Measurements from ENCODE around the gene RALA. TPM values are rescaled to one million over a fixed set of nuclear protein-coding genes. Genes with fewer than 3 reads are reported as not detected.

Gene RALA
- total RNA-seq, 4 donors from 2014 or later = 5.4 to 29.8 (median 17.9) TPM

DNA sequence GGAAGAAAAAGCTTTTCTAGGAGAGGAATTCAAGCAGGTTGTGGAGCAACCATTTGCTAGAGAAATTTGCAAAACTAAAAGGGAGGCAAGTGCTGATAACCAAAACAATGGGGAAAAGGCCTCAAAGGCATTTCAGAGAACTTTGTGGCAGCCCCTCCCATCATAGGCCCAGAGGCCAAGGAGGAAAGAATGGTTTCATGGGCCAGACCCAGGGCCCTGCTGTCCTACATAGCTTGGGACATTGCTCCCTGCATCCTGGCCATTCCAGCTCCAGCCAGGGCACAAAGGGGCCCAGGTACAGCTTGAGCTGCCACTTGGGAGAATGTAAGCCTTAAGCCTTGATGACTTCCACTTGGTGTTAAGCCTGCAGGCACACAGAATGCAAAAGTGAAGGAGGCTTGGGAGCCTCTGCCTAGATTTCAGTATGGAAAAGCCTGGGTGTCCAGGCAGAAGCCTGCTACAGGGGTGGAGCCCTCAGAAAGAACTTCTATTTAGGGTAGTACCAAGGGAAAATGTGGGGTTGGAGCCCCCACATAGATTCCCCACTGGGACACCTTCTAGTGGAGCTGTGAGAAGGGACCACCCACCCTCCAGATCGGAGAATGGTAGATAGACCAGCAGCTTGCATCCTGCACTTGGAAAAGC is 91.2 kb downstream of the RALA start:
- in situ Hi-C loops (cut with MboI; ENCODE audit: low pct_ligation_motif_present in 1 of 4, low pct_unique_long_range_greater_than_20kb in 1 of 4, low sequenced_read_pairs in 3 of 4) = no loop called here
- H3K27me3 ChIP-seq = no peaks in the 10 kb centered on the region
- no peak for DNase-seq
- no peaks in the 10 kb centered on the region for H3K36me3 ChIP-seq
- intact Hi-C loops (cut with DNase I; ENCODE audit: low total_unique reads) = no loop called here
- H3K4me3 ChIP-seq = no peak overlapping the region
- TF ChIP-seq, protein P1, sequence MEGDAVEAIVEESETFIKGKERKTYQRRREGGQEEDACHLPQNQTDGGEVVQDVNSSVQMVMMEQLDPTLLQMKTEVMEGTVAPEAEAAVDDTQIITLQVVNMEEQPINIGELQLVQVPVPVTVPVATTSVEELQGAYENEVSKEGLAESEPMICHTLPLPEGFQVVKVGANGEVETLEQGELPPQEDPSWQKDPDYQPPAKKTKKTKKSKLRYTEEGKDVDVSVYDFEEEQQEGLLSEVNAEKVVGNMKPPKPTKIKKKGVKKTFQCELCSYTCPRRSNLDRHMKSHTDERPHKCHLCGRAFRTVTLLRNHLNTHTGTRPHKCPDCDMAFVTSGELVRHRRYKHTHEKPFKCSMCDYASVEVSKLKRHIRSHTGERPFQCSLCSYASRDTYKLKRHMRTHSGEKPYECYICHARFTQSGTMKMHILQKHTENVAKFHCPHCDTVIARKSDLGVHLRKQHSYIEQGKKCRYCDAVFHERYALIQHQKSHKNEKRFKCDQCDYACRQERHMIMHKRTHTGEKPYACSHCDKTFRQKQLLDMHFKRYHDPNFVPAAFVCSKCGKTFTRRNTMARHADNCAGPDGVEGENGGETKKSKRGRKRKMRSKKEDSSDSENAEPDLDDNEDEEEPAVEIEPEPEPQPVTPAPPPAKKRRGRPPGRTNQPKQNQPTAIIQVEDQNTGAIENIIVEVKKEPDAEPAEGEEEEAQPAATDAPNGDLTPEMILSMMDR (IDR thresholded peaks at IDR 0.05) = no peak
- TF ChIP-seq POLR2A (IDR thresholded peaks at IDR 0.05) (no peak), EP300 (IDR thresholded peaks at IDR 0.05; ENCODE audit: low read depth) (no peak), POLR2AphosphoS5 (IDR thresholded peaks at IDR 0.05) (no peak)
- peaks cover 0 to 9% (median 4%) of the 10 kb centered on the region in 4 donors for H3K4me1 ChIP-seq
- peaks cover 17 to 19% of the 10 kb centered on the region in 2 donors for H3K9me3 ChIP-seq
- no peak overlapping the region for H3K27ac ChIP-seq
- 94% methylated on average over 1 of the region's 1 CpG; no CpG with 5 or more reads in 1 of the 2 donors for whole genome bisulfite sequencing, 2 donors (ENCODE audit: low coverage in 1 of 2)

DNA sequence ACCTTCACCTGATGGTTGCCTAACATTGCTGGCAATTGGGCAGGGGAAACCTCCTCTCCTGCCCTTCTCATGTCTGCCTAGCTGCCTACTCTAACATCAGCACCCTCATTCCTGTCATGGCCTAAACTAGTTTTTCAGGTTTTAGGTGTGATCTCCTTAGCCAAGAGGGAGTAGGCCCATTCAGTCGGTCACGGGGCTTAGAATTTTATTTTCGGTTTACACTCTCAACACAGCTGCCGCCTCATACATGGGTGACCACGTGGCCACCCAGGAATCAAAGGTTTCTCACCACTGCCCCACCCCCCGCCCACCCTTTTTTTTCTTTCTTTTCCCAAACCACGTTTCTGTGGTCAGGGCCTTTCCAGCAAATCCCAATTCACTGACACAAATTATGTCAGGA is 97.2 kb downstream of the RALA start:
- in situ Hi-C loops (cut with MboI; ENCODE audit: low pct_ligation_motif_present in 1 of 4, low pct_unique_long_range_greater_than_20kb in 1 of 4, low sequenced_read_pairs in 3 of 4) = no loop called here
- peaks cover 0 to 24% (median 12%) of the 10 kb centered on the region in 4 donors for H3K4me1 ChIP-seq
- no peaks in the 10 kb centered on the region for H3K9me3 ChIP-seq
- DNase-seq = peak; percentile 70
- peak in 2 of 3 donors; percentile 26 to 66 for TF ChIP-seq POLR2AphosphoS5 (IDR thresholded peaks at IDR 0.05)
- peak; percentile 47 for TF ChIP-seq EP300 (IDR thresholded peaks at IDR 0.05; ENCODE audit: low read depth)
- no peak for TF ChIP-seq POLR2A (IDR thresholded peaks at IDR 0.05)
- TF ChIP-seq, protein P1 (IDR thresholded peaks at IDR 0.05) = no peak
- H3K27ac ChIP-seq = peak overlapping the region; percentile 69 to 84 (median 74)
- H3K4me3 ChIP-seq = no peak overlapping the region
- no peaks in the 10 kb centered on the region for H3K36me3 ChIP-seq
- intact Hi-C loops (cut with DNase I; ENCODE audit: low total_unique reads) = no loop called here
- 22 to 36% methylated on average over 1 to 7 of the region's 7 CpGs for WGBS, 2 donors (ENCODE audit: low coverage in 1 of 2)
- H3K27me3 ChIP-seq = no peaks in the 10 kb centered on the region

DNA sequence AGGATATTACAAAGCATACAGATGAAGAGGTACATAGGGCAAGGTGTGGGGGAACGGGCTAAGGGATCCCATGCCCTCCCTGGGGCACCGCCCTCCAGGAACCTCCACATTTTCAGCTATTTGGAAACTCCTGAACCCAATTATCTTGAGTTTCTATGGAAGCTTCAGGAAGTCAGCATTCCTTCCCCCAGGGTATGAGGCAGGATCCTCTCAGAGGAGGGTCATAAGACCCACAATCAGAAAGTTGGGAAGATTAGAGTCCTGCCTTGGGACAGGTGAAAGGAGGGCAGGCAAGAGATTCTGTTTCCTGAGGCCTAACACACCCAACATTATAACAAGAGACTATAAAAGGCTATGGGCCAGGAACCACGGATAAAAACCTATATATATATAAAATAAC is 98.0 kb downstream of the RALA start:
- Histone ChIP-seq H3K27me3 (no peaks in the 10 kb centered on the region), H3K9me3 (no peaks in the 10 kb centered on the region), H3K4me3 (no peak overlapping the region), H3K4me1 (peaks cover 0 to 24% (median 12%) of the 10 kb centered on the region in 4 donors), H3K36me3 (no peaks in the 10 kb centered on the region), H3K27ac (peak overlapping the region; percentile 54 to 84 (median 73))
- intact Hi-C loops (cut with DNase I; ENCODE audit: low total_unique reads) = no loop called here
- no peak for DNase-seq
- 50 to 81% methylated on average over 1 to 3 of the region's 3 CpGs for whole genome bisulfite sequencing, 2 donors (ENCODE audit: low coverage in 1 of 2)
- in situ Hi-C loops (cut with MboI; ENCODE audit: low pct_ligation_motif_present in 1 of 4, low pct_unique_long_range_greater_than_20kb in 1 of 4, low sequenced_read_pairs in 3 of 4) = no loop called here
- TF ChIP-seq POLR2A (IDR thresholded peaks at IDR 0.05) = no peak
- TF ChIP-seq, protein P1 (IDR thresholded peaks at IDR 0.05) = no peak
- no peak for TF ChIP-seq EP300 (IDR thresholded peaks at IDR 0.05; ENCODE audit: low read depth)
- TF ChIP-seq POLR2AphosphoS5 (IDR thresholded peaks at IDR 0.05) = no peak

DNA sequence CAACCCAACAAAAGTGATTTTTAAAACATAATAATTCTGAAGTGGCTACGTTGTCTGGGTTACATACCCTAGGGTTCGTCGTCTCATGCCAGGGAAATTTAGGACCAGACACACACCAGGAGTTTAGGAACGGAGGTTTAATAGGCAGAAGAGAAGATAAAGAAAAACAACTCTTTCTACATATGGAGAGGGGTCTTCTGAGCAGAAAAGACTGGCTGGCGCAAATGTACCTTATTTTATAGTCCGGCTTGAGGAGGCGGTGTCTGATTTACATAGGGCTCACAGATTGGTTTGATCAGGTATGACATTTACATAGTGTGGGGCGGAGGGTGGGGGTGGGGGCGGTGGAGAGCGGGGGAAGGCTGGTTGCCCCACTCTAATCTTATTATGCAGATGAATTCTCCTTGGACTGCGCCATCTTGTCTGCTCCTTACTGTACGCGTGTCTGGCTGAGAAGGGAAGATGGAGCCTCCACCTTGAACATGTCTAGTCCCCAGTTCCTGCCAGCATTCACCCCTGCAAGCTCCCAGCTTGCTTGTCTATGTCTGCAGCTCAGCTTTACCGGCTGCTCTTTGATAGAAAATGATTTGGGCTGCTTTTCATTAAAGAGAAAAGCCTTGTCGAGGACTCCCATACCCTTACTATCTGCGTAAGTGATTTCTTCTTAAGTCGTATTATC is 98.7 kb downstream of the RALA start:
- intact Hi-C loops (cut with DNase I; ENCODE audit: low total_unique reads) (no loop called here), in situ Hi-C loops (cut with MboI; ENCODE audit: low pct_ligation_motif_present in 1 of 4, low pct_unique_long_range_greater_than_20kb in 1 of 4, low sequenced_read_pairs in 3 of 4) (no loop called here)
- no peaks in the 10 kb centered on the region for H3K27me3 ChIP-seq
- 94 to 96% methylated on average over 6 to 17 of the region's 17 CpGs for WGBS, 2 donors (ENCODE audit: low coverage in 1 of 2)
- no peaks in the 10 kb centered on the region for H3K9me3 ChIP-seq
- H3K4me3 ChIP-seq = no peak overlapping the region
- no peaks in the 10 kb centered on the region for H3K36me3 ChIP-seq
- peak overlapping the region in 2 of 4 donors; percentile 69 to 84 for H3K27ac ChIP-seq
- DNase-seq = no peak
- peaks cover 0 to 24% (median 12%) of the 10 kb centered on the region in 4 donors for H3K4me1 ChIP-seq
- TF ChIP-seq, protein P1 (IDR thresholded peaks at IDR 0.05) = no peak
- TF ChIP-seq POLR2A (IDR thresholded peaks at IDR 0.05) (no peak), EP300 (IDR thresholded peaks at IDR 0.05; ENCODE audit: low read depth) (no peak), POLR2AphosphoS5 (IDR thresholded peaks at IDR 0.05) (no peak)

Measured in transverse colon (tissue), 4 donors.